Amniotic stem cell (primary cell): Measurements from ENCODE around the gene SLC12A7.

Experiments used
- DNase-seq: peaks from one replicate; lab custom pipeline; 2025; lab: John Stamatoyannopoulos, UW

Gene SLC12A7

DNA sequence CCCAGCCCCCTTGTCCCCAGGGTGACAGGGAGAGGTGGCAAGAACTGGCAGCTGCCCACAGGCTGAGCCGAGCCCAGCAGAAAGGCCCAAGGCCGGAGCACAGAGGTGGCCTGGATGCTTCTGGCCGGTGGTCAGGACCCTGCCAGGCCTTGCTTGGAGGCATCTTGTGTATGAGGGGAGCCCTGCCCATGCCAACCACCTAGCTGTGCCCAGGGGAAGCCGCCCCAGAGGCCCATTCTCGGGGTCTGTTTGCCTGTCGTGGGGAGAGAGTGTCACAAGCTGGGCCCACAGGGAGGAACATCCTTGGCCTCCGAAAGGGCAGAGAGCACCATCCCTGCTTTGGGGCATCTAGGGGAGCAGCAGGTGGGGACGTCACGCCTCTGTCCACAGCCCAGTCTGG, 93.3 kb downstream of the SLC12A7 start:
- DNase-seq = no peak

- no peak for DNase-seq
Observed at GRCh38 chr5:1017691-1018455, 94.0 kb downstream of the SLC12A7 start.

DNA sequence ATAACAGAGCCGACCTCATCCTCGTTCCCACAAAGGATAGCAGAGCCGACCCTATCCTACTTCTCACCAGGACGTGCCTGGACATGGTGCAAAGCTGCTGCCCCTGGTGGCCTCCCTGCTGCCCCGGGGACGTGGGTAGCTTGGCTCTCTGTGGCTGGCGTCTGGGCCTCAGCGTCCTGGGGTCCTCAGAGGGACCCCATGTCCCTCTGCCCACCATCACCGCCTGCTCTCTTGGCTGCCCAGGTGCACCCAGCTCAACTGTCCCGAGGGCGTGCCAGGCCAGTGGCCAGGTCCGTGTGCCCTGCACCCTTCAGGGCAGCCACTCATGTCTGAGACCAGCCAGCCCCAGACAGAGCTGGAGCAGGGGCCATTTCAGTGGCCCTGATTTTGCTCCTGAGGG, 94.8 kb downstream of the SLC12A7 start:
- DNase-seq = no peak

GRCh38 chr5:1016476-1016875, 95.4 kb downstream of the SLC12A7 start:
- no peak for DNase-seq

DNA sequence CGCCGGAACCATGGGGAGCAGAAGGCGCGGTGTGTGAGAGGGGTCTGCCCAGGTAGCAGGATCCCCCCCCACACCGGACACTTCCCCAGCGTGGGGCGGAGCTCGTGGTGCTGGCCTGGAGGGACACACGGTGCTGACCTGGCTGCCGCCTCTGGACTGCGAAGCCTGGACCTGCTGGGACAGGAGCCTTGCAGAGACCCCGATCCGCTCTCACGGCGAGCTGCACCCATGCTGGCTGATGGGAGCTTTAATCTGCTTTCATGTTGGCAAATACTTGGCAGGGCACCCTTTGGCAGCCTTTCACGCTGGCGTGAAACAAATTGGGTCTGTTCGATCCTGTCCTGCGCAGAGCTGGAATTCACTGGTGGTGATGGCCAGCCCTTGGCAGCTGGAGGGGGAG, 95.8 kb downstream of the SLC12A7 start:
- no peak for DNase-seq

DNA sequence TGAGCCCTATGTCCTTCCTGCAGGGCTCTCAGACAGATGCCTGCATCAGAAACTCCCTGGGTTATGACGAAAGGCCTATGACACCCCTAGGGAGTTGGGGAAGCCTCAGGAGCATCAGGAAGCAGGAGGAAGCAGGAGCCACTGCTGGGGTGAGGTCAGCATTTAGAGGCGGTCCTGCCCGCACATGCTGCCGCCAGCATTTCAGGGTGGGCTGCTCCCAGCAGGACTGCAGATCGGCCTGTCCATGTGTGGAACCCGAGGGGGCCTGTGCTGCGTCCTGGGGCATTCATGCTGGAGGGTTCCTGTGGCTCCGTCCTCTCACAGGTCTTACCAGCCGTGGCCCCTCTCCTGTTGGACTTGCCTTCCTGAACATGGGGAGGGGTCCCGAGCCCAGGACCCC, 96.4 kb downstream of the SLC12A7 start:
- DNase-seq = no peak

DNA sequence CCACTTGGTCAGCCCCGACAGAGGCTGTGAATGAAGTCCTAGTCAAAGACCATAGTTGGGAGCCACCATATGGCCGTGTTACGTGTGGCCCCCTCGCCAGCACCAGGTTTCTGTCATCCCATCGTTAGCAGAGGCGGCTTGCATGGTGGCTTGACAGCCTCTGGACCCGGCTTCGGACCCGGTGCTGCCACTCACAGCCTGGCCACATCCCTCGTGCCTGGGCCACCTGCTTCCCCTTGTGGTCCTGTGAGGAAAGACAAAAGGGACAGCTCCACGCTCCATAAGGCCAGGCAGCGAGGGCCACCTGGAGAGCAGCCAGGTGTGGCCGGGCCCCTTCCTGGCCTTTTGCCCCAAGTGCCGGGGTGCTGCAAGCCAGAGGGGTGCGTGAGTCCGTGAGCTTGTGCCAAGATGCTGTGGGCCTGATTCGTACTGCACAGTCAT, 97.1 kb downstream of the SLC12A7 start:
- DNase-seq = no peak

GRCh38 chr5:1014346-1014745, 97.5 kb downstream of the SLC12A7 start:
- DNase-seq = no peak

DNA sequence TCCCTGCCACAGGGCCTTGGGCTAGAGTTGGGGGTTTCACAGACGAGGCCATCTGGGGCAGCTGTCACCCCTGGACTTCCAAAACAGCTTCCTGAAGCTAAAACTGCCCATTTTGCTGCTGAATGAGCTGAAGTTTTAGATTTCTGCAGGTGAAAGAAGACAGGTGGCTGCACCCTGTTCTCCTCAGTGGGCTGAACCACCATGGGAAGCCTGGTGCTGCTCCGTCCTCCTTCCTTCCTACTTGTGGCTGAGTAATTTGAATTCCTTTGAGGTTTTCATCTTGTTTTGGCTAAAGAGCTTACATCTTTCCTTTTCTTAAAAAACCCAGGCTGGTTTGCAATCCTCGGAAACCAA, 97.9 kb downstream of the SLC12A7 start:
- DNase-seq = no peak

DNA sequence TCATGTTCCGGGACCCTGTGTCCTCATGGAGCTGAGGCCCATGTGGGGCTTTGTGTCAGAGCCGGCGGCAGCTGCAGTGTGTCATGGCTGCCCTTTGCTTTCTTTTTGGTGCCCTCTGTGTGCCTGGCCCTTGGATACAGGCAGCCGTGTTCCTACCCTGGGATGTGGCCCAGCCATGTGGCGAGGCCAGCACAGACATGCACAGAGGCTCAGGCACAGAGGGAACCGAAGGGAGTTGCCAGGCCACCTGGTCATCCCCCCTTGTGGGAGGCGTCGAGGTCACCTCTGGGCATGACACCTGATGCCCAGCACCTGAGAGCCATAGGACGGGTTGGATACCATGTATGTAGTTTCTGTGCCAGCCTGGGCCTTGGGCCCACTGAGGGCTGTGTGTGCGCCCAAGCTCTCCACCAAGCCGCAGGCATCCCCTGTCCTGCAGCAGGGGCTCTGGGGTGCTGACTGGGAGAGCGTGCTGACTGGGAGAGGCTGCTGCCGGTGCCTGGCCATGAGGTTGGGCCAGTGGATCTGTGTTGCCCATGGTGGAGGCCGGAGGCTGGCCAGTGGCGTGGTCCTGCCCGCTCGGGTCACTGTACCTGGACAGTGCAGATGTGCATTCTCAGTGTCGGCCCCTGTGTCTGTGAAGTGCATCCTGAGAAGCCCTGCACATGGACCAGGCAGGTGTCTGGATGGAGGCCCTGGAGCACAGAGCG, 98.5 kb downstream of the SLC12A7 start:
- DNase-seq = no peak

DNA sequence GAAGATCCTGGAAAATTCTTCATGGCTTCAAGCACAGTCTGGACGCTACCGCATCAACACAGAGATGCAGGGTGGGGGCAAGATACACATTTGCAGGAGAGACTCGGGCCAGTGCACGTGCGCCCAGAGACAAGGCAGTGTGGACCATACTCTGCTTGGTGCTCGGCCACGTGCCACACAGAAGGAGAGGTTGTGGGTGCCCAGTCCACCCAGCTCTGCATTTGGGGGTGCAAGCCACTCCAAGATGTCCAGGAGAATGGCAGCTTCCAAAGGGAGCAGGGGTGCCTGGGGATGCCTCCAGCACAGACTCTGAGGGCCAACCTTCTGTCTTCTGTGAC, 99.0 kb downstream of the SLC12A7 start:
- no peak for DNase-seq

DNA sequence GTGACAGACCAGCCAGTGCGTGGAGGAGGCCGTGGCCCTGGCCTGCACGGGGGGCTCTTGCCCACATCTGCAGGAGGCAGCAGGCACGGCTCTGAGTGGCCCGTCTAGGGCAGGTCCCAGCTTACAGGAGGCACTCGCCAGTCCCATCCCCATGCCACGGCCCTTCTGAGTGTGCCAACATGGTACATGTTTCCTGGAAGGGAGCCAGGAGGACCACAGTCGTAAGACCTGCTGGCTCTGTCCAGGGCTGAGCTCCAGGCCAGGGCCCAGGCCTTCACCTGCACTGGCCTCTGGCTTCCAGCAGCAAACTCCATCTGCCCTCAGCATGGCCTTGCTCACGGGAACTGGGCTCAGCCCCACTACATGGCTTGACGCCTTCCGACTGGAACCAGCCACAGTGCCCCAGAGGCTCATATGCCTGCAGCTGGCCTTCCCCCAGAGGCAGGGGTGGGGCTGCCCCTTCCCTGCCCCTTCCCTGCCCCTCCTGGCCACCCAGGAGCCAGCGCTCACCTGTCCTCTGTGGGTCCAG, 99.5 kb downstream of the SLC12A7 start:
- DNase-seq = no peak

DNA sequence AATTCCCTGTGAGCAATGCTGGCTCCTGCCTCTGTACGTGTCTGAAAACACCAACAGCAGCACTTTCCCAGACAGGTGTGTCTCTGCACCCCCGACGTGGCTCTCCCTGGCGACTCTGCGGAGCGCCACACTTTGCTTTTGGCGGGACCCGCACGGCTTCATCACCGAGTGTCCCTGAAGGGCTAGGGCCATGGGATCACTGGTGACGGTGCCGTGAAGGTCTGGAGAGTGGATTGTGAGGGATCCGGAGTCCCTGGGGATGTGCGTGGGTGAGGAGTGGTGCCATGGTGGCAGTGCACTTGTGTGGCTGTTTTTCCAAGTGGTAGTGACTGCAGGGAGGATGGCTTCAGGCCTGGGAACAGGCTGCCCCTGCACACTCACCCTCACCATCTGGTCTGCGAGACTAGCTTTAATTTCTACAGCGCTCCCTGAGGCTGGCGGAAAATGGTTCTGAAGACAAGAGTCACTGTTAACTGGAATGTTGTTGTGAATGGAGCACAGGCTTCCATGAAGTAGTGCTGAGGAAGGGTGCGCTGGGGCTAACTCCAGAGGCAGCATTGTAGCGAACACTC, 100.0 kb downstream of the SLC12A7 start:
- no peak for DNase-seq

DNA sequence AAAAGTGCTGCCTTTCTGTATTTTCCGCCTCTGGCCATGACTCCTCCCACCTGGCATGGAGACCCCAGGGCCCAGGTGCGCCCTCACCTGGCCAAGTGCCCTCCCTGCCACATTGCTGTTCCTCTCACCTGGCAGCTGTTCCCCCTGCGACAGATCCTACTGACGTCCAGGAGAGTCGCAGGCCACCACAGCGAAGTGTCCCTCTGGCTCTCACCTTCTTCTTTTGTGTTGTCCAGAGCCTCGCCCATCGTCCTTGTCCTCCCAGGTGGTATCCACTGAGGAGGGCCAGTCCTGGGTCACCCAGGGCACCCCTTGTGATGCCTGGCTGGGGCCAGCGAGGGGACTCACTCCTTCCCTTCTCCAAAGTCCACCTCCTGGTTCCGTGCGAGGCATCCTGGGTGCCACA, 100.6 kb downstream of the SLC12A7 start:
- no peak for DNase-seq

- DNase-seq = no peak
Observed at GRCh38 chr5:1010641-1011046, 101.2 kb downstream of the SLC12A7 start.

- DNase-seq = no peak
Observed at GRCh38 chr5:1010181-1010510, 101.7 kb downstream of the SLC12A7 start.

DNA sequence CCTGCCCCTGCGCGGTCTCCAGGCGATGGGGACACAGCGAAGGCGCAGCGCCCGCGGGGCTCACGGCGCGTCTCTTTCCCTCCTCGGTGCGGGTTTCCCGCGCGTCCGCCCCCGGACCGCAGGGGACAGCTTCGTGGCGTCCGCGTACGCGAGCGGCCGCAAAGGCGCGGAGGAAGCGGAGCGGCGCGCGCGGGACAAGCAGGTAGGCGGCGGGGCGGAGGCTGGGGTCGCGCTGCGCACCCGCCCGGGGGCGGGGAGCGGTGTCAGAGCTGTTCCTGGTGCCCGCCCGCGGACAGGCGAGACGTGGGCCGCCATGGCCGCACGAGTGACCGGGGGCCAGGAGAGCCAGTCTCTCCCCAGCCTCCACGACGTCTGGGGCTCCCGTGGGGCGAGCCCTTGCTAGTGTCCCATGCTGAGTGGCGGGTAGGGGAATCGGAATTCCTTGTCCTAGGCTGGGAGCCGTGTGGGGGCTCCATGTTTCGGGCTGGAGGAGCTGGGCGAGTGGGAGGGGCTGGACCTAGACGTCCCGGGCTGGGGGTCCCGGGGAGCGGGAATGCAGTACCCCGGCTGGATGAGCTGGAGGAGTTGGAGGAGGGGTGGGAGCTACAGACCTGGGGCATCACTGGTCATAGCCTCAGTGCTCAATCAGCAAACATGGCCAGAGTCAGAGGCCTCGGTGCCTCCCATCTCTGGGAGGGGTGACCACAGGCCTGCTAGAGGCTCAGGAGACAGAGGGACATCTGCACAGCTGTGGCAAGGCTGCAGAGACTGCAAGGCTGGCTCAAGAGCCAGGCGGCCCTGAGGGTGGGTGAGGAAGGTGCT, 102.3 kb downstream of the SLC12A7 start:
- DNase-seq = no peak

- DNase-seq = no peak
Observed at GRCh38 chr5:1008451-1009358, 103.2 kb downstream of the SLC12A7 start, which contains the start of gene NKD2. TSS of gene NKD2 (plus strand) at chr5:1008802. CDS start at chr5:1009058, 256 bp downstream.

DNA sequence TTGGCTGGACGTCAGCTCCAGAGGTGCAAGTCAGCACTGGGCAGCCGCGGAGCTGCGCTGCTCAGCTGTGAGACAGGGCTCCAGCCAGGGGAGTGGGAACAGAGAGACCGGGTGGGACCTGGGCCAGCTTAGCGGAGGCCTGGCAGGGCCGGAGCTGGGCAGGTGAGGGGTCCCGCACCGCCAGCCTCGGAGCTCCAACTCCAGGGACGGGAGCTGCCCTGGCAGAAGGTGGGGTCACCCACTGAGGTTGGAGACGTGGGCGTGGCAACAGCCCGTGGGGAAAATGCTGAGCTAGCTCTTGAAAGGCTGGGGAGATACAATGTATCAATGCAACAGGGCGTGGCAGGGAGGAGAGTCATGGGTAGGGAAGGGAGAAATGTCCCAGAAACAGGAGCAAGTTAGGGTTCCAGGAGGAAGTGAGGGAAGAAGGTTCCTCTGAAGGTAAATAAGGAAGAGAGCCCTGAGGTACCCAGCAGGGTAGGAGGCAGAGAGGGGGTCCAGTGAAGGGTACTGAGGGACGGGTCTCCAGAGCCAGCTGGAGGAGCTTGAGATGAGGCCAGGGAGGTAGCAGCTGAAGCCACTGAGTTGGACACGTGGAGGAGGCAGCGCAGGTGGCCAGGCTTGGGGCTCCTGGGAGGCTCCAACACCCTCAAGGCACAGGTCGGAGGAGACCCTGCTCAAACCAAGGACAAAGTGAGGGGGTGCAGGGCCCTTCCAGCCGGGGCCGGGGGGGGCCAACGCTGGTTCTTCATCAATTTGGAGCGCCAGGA, 104.0 kb downstream of the SLC12A7 start:
- no peak for DNase-seq

DNA sequence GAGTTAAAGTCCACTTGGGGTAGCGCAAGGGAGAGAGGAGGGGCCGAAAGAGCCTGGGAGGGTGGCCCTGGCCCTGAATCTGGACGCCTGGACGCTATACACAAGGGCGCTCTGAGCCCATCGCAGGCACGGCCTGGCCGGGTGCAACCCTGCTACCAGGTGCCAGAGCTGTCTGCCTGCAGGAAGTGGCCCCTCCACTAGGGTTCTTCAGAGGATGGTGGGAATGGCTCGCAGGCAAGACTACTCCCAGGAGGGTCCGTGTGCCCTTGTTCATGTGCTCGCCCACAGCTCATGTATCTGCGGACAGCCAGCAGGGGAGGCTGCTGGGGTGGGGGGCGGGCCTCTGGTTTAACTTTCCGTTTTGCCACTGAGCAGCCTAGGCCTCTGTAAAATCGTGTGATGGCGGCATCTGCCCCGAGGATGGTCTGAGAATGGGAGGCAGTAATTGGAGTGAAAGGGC, 104.6 kb downstream of the SLC12A7 start:
- no peak for DNase-seq
